ENCODE results near the gene PCGF5. TPM values are rescaled to one million over a fixed set of nuclear protein-coding genes. Genes with fewer than 3 reads are reported as not detected.
"Not testable (repeated sequence)": the region's sequence is repeated elsewhere in the genome, so short reads cannot be mapped to it uniquely, and the experiment has no call there.

Gene PCGF5
- total RNA-seq, 1 donor from 2014 or later = 30.2 TPM

DNA sequence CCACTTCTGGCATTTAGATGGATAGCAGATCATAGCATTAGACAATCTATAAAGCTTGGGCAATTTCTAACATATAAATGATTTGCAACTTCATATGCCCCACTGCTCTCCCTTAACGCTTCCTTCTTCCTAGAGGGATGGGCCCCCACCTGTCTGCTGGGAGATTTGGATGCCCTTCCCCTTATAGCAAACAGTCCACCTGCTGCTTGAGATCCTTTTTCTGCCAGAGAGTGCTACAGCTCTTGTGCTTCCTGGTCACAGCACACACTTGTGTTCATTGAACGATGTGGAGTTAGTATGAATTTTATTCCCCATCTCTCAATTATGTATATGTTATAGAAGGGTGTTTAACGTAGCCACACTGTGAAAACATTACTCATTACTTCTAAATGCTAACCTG, 10.4 kb upstream of the PCGF5 start:
- DNase-seq (ENCODE audit: low read depth in 2 of 2) = no peak

DNA sequence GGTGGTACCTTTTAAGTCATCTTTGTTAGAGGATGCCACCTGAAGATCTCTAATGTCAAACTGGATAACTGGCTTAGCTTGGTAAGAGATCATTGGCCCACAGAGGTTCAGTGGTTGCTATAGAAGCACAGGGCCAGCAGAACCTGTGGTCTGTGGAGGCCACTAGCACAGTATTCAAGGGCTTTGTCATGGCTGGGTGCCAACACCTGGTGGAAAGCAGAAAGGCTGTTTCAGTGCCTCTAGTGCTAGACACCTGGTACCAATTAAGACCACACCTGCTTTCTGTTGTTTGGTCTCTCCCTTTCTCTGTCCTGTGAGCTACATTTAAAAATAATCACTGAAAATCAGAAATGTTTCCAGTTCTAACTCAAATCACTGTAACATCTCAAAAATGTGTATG, 10.0 kb upstream of the PCGF5 start:
- DNase-seq (ENCODE audit: low read depth in 2 of 2) = no peak

DNA sequence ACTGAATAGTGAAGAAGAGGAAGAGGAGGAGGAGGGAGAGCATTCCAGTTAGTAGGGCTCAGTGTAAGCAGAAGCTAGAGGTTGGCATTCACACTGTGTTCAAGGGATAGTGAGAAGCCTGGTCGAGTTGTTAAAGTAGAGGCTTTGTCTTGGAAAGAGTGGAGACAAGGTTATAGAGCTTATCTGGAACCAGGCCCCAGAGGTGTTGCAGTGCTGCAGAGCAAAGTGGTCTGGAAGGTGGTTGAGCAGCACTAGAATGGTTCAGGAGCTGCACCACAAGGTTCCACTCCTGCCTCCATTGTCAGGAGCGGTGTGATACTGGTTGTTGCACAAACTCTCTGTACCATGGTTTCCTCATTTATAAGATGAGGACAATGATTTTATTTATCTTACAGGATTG, 8.8 kb upstream of the PCGF5 start:
- DNase-seq (ENCODE audit: low read depth in 2 of 2) = no peak

DNA sequence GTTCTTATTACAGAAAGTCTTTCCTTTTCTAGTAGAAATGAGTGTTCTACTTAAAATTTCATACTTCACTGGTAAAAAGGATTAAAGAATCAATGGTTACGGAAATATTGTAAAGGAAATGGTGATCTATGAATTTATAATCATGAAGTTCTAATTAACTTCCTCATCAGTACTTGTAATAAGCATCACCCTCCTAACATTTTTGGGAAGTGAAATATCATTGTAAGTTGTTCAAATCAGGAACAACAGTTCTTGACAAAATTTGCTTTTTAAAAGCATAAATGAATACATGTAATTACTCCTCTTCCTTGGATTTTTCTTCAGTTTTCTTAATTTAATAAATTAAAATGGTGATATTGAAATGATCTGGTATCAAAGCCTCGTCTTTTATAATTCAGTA, 5.6 kb upstream of the PCGF5 start:
- DNase-seq (ENCODE audit: low read depth in 2 of 2) = no peak

DNA sequence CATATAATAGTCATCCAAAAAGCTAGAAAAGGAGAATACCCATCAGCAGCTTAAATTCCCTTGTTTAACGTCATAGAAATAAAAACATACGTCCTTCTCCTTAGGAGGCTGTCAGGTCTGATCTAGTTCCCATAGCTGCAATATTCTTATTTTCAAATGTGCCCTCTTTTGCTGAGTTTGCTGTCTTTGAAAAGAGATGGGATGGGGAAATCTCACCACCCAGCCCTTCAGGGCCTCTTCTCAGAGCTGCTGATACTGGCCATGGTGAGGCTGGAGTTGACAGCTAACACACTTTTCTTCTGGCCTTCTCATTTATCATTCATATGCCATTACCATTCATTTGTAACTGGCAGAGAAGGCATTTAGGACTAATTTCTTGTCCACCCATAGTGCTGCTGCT, 5.1 kb upstream of the PCGF5 start:
- no peak for DNase-seq (ENCODE audit: low read depth in 2 of 2)

DNA sequence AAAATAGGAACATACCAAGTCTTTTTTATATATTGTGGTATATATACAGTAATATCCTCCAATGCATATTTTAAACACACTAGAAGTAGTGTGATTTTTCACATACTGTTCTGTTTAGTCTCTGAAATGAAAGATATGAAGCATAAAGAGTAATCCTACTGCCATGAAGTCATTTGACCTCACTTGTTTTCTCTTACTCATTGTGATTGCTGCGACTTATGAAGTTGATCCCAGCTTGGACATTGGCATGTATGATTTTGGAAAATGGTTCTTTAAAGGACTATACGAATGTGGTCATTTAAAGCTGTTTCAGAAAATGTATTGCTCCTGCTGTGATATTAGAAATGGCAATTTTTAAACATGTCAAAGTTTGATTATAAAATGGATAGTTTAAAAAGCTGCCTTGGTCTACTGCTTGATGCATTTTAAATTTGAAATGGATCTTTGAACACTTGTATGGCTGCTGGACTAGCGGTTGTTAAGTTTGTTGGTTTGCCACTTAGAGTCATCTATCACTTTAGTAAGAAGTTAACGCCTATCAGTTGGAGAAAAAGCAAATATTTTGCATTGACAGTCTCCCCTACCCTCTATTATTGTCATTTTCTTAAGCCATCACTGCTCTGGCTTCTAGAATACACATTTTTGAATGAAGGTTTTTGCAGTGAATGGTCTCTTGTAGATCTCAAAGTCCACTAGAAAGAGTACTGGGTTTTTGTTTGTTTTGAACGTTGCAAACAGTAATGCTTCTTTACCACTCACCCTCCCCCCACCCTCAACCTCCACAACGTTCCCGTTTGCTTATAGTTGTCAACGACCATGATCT, 881 bp upstream of the PCGF5 start:
- DNase-seq (ENCODE audit: low read depth in 2 of 2) = no peak

DNA sequence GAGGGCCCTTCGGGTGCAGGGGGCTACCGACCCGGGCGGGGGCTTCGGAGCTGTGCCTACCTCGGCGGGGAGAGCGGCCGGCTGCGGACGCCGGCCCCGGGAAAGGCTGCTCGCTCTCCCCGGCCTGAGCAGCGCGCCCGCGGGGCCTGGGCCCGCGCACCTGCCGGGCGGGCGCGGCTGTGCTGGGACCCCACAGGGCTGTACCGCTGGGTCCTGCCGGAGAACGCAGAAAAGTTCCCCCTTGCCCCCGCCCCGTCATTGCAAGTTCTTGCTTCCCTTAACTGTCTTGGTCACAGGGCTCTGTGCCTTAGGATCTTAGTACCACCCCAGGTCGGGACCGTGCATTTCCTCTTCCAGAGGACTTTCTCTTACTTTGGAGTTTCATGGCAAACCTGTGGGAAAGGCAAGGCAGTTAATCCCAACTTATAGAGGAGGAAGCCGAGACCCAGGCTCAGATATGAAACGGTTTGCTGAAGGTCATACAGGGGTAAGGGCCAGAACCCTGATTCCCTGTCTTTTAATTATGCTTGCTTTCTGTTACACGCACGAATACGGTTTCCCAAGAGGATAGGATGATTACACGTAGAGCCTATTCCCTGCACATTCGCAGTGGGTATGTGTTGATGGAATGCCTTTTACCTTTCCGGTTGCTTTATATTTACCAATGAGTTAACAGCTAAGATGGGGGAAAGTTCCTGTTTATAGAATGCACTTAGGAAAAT, 652 bp downstream of the PCGF5 start:
- peak; percentile 33 to 44 for DNase-seq (ENCODE audit: low read depth in 2 of 2)

DNA sequence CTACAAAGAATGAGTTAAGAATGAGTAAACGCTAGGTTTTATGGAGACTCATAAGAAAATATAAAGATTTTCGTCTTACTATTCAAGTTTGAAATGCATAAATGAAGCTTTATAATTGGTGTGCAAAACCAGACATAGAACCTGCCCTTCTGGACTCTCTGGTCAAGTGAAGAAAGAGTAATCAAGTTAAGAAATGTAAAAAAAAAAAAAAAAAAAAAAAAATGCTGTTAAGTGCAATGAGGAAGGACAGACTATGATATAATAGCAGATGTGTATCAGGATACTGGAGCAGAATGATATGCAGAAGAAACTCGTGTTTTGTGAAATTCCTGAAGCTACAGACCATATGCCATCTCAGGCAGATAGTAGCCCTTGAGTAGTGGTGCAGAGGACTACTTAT, 5.6 kb downstream of the PCGF5 start:
- DNase-seq (ENCODE audit: low read depth in 2 of 2) = no peak

DNA sequence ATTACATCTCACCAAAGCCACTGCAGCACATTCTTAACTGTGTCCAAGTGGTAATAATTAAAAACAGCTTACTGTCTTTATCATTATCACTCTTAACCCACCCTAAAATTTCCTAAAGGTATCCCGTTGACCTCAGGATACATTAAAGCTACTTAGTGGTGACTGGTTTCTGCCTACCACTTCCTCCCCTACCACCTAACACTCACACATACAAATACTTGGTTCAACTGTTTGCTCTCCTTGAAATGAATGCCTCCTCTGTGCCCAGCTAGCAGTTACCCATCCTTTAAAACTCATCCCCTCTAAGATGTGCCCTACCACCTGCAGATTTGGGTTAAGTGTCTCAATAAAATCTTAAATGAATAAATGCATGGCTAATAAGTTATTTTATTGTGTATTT, 7.1 kb downstream of the PCGF5 start:
- DNase-seq (ENCODE audit: low read depth in 2 of 2) = no peak

DNA sequence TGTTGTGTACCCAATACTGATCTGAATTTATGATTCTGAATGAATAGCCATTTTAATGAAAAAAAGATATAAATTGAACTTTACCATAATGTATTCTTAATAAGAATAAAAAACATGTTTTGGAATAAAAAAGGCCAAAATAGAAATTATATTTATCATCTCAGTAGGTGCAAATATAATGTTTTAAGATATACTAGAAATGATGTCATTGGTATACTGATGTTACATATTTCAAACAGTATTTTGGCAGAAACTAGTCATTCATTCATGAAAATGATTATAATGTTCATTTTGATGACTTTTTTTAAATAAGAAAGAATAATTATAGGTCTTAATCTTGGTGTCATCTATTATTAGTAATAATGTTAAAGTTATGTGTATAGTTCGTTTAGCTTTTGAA, 9.2 kb downstream of the PCGF5 start:
- no peak for DNase-seq (ENCODE audit: low read depth in 2 of 2)

DNA sequence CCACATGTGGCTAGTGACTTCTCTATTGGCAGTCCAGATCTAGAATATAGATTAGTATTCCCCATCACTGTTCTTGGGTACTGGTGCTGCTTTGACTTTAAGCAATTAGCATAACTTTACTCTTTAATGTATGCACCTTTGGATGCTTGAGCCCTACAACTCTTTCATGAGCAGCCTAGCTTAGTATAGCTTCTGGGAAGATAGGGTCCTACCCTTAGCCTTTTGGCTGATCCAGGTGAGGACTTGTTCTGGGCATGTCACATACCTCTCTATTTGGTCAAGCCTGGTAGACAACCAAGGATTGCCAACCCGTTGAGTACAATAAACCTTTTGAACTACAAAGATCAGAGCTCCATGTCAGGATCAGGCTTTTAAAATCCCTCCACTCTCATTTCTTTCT, 17.7 kb downstream of the PCGF5 start:
- DNase-seq (ENCODE audit: low read depth in 2 of 2) = no peak

DNA sequence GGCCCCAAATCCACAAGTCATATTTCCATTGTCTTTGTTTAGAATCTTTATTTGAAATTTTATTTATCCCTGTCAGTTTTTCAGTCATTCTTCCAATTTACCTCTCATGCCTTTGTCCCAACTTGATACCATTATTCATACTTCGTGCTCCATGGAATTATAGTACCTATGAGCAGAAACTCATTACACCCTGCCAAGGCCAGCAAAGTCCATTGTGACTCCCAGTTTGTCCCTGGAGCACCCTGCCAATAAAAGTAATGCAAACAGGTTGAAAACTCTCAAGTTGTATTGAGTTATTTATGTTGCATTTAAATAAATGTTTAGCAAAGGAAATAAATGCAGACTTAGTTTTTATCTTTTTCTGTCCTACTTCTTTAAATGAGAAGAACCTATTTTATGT, 19.3 kb downstream of the PCGF5 start:
- no peak for DNase-seq (ENCODE audit: low read depth in 2 of 2)

DNA sequence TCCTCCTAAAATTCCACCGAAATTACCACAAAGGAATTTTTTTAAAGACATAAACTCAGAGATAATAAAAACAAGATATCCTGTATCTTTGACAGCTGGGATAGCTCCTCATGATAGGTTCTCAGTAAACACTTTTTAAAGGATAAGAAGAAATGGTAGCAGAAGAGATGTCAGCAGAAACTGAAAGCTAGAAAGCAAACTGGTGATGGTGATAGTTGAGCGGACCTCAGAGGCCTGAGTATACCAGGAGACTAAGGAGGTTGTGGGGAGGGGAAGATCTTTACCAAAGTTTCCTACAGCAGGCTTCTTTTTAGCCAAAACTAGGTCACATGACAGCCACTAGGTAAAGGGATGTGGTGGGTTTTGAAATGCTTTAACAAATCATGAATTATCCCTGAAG, 22.5 kb downstream of the PCGF5 start:
- no peak for DNase-seq (ENCODE audit: low read depth in 2 of 2)

DNA sequence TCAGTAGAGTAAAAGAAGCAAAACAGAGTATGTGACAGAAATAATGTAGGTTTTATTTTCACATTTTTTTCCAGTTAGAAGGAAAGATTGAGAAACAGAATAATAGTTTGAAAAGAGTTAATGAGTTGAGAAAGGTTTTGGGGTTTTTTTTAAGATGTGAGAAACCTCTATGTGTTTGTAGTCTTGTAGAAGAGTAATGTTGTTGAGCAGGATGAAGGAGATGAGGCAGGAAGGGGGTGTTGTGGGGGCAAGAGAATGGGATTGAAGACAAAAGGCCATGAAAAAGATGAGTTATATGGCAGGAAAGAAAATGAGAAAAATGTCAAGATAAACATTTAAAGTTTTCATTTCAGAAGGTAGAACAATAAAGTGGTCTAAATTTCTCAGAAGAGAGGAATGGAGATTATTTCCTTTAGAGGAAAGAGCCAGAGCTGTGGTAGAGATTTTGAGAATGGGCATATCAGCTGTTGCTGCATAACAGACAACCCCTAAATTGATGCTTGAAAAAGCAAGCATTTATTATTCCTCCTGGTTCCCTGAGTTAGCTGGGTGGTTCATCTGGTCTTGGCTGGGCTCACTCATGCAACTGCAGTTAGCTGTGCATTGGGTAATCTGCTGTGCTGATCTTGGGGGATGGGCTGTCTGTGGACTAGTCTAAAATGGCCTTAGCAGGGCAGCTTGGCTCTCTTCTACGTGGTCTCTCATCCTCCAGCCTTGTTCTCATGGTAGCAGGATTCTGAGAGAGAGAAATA, 27.1 kb downstream of the PCGF5 start:
- peak; percentile 2 to 40 for DNase-seq (ENCODE audit: low read depth in 2 of 2)

DNA sequence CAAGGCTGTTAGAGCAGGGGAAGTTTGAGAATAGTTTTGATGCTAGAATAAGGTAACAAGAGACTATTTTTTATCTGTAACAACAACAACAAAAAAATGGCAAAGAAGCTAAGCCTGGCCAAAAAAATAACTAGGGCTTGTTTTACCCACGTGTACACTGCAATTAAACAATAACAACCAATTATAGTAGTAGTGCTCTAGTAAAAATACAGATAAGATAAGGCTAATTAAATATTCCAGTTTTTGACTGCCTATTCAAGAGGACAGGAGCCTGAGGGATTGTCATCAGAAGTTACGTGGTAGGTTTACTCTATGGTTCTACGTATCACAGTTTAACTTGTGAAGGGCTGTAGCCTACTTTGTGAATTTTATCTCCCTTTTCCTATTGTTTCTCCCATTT, 29.2 kb downstream of the PCGF5 start:
- no peak for DNase-seq (ENCODE audit: low read depth in 2 of 2)

DNA sequence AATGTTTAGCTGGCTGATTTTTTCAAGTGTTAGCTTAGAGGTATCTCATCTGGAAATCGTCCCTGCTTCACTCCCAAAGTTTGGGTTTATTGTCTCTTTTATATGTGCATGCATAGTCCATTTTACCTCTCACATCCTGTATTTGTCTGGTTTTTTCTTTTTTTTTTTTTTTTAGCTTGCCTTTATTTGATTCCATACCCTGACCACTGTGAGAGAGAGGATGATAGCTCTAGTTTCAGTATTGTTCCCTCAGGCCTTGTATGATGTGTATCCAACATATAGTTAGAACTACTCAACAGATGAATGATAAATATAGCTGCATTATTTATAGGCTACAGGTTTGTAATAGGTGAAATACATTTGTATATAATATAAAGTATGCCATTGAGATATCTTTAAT, 29.9 kb downstream of the PCGF5 start:
- peak in 1 of 2 donors; percentile 21 for DNase-seq (ENCODE audit: low read depth in 2 of 2)

DNA sequence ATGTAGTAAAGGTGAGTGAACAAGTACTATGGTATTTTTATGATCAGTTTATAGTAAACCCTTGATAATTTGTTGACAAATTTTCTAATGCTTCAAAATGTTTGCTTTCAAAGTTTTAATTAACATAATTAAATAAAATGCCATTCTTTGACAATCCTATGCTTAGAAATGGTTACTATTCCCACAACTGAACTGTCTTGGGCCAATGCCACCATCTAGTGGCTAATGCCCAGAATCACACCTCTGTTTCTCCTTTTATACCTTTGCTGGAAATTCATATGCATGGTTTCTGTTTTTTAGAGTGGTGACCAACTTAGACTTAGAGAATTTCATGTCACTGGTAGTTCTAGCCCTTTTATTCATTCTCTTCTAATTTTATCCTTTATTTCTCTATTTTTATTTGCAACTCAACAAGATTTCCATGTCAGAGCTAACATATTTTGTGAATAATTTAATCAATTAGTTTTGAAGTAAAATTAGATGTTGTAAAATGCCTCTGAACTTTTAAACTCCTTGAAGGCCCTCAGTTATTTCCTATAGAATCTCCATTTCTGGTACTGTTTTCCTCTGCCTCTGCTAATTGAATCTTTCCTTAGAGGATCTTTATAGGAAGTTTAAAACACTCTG, 31.1 kb downstream of the PCGF5 start:
- peak; percentile 68 to 80 for DNase-seq (ENCODE audit: low read depth in 2 of 2)

DNA sequence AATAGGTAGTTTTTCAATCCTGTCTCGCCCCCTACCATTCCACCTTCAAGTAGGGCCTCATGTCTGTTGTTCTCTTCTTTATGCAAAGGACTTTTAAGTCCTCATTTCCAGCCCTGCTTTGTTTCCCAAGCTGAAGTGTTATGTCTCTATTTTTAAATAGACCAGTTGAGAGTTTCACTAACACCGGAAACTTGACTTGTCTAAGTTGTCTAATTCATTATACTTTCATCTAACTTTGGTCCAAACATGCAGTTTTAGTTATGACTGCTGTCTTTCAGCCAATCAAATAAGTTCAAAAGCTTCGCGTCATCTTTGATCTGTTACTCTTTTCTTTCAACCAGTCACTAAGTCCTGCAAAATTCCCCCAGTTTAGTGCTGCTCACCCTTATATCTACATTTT, 32.8 kb downstream of the PCGF5 start:
- no peak for DNase-seq (ENCODE audit: low read depth in 2 of 2)

DNA sequence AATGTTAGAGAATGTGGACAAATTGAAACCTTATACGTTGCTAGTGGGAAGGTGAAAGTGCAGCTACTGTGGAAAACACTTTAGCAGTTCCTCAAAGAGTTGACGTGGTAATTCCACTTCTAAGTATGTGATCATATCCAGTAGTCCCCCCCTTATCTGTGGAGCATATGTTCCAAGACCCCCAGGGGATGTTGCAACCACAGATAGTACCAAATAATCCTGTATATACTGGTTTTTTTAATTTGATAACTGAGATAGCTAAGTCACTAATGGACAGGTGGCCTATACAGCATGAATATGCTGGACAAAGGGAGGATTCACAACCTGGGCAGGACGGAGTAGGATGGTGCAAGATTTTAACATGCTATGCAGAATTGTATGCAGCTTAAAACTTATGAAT, 36.8 kb downstream of the PCGF5 start:
- no peak for DNase-seq (ENCODE audit: low read depth in 2 of 2)

DNA sequence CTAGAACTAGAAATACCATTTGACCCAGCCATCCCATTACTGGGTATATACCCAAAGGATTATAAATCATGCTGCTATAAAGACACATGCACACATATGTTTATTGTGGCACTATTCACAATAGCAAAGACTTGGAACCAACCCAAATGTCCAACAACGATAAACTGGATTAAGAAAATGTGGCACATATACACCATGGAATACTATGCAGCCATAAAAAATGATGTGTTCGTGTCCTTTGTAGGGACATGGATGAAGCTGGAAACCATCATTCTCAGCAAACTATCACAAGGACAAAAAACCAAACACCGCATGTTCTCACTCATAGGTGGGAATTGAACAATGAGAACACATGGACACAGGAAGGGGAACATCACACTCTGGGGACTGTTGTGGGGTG, 40.0 kb downstream of the PCGF5 start:
- not testable (repeated sequence) for DNase-seq (ENCODE audit: low read depth in 2 of 2)

DNA sequence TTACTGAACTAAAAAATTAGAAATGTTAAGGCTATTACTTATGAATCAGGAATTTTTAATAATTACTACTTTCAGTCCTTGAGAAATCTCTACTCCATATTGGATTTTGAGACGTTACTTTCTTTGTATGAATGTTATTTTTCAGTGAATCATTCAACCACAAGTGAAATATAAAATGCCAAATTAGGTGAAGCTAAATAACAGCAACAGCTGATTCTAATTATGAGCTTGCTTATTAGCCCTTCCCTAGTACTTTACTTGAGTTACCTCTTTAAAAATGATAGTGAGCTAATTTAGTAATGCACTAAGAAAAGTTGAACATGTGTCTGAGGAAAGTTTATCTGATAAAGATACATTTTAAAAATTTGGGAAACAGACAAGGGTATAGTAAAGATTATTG, 51.4 kb downstream of the PCGF5 start:
- DNase-seq (ENCODE audit: low read depth in 2 of 2) = no peak

DNA sequence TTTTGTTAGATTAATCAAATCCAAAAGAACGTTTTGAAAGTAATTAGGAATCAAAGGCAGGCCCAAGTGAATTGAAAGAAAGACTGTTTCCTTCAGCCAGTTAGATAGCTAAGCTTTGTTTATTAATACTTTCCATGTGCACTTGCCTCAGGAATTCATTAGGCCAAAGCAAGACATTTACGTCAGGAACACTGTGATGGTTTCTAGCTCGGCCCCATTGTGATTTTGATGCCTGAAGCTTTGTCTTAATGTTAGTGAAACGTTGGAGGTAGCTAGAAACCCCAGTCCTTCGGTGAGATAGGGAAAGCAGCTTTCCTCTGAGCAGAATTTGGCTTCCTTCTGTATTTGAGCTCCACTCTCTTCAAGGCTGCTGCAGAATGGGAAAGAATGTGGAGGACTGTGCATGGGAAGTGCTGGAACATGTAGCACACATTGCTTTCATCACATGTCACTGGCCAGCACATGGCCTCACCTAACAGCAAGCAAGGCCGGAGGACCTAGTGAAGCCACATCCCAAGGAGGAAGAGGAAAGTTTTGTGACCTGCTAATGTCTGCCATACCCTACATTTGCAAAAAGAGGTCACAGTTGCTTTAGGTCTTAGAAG, 64.1 kb downstream of the PCGF5 start:
- DNase-seq (ENCODE audit: low read depth in 2 of 2) = no peak
